ENCODE measurements around the gene ADAMTSL1.

The ADAMTSL1 gene

DNA sequence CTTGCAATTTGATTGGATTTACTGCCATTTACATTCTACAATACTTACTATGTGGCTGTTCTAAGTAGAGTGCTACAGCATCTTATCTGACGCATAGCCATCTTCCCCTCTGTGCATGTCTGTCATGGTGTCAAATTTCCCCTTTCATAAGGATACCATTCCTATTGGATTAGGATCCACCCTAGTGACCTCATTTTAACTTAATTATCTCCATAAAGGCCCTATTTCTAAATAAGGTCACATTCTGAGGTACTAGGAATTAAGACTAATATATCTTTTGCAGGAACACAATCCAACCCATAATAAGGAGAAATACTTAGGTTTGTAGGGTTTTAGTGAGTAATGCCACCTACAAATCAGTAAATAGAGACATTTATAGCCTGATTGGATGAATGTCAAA is 268.0 kb downstream of the ADAMTSL1 start:
- Histone ChIP-seq H3K79me2 (ENCODE audit: insufficient read depth, low read length) (no peaks in the 10 kb centered on the region), H3K4me3 (ENCODE audit: insufficient read depth, low read length, poor library complexity, severe bottlenecking) (no peak overlapping the region), H3K9me2 (replicated peaks; ENCODE audit: insufficient read depth, low read length) (no peaks in the 10 kb centered on the region), H3K27me3 (ENCODE audit: low read length) (no peaks in the 10 kb centered on the region), H3K9me3 (ENCODE audit: insufficient read depth, low read length) (no peaks in the 10 kb centered on the region), H4K20me1 (ENCODE audit: low read depth, low read length) (no peaks in the 10 kb centered on the region), H3F3A (ENCODE audit: insufficient read depth) (no peaks in the 10 kb centered on the region), H2AFZ (ENCODE audit: low read depth, low read length, severe bottlenecking) (no peak overlapping the region), H3K4me2 (ENCODE audit: low read depth, low read length, poor library complexity, severe bottlenecking) (no peak overlapping the region), H3K27ac (ENCODE audit: low read depth, low read length) (no peak overlapping the region), H3K9ac (ENCODE audit: low read length) (no peak overlapping the region), H3K36me3 (ENCODE audit: low read length) (no peaks in the 10 kb centered on the region)
- TF ChIP-seq CTCF (IDR thresholded peaks at IDR 0.05; ENCODE audit: insufficient read depth, low read length, poor library complexity, severe bottlenecking) = no peak
- TF ChIP-seq EZH2phosphoT487 (conservative IDR thresholded peaks at IDR 0.05; ENCODE audit: low read length) = no peak

DNA sequence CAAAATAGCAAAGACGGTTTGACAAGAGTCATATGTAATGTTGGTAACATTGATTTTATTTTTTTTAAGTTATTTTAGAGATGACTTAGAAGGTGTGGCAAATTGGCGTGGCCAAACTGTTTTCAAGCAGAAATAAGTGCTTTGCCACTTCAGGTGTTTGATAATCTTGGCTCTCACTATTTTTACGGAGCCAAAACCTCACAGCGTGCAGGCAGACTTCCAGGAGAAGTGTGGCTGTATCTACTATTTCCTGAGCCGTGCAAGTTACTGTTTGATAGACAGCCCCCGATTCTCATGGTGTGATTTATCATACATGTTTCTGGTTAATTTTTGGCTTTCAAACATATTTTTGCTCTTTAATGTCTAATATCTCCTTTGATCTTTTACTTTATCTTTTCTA is 269.5 kb downstream of the ADAMTSL1 start:
- no peak overlapping the region for H3K27ac ChIP-seq (ENCODE audit: low read depth, low read length)
- no peaks in the 10 kb centered on the region for H3K36me3 ChIP-seq (ENCODE audit: low read length)
- H3K9ac ChIP-seq (ENCODE audit: low read length) = no peak overlapping the region
- no peaks in the 10 kb centered on the region for H4K20me1 ChIP-seq (ENCODE audit: low read depth, low read length)
- no peak overlapping the region for H2AFZ ChIP-seq (ENCODE audit: low read depth, low read length, severe bottlenecking)
- no peaks in the 10 kb centered on the region for H3F3A ChIP-seq (ENCODE audit: insufficient read depth)
- no peak overlapping the region for H3K4me2 ChIP-seq (ENCODE audit: low read depth, low read length, poor library complexity, severe bottlenecking)
- no peaks in the 10 kb centered on the region for H3K9me2 ChIP-seq (replicated peaks; ENCODE audit: insufficient read depth, low read length)
- H3K9me3 ChIP-seq (ENCODE audit: insufficient read depth, low read length) = no peaks in the 10 kb centered on the region
- no peaks in the 10 kb centered on the region for H3K79me2 ChIP-seq (ENCODE audit: insufficient read depth, low read length)
- no peaks in the 10 kb centered on the region for H3K27me3 ChIP-seq (ENCODE audit: low read length)
- TF ChIP-seq EZH2phosphoT487 (conservative IDR thresholded peaks at IDR 0.05; ENCODE audit: low read length) (no peak), CTCF (IDR thresholded peaks at IDR 0.05; ENCODE audit: insufficient read depth, low read length, poor library complexity, severe bottlenecking) (no peak)
- H3K4me3 ChIP-seq (ENCODE audit: insufficient read depth, low read length, poor library complexity, severe bottlenecking) = no peak overlapping the region

GRCh38 chr9:18743971-18744370 is 270.0 kb downstream of the ADAMTSL1 start:
- Histone ChIP-seq H3K4me2 (ENCODE audit: low read depth, low read length, poor library complexity, severe bottlenecking) (no peak overlapping the region), H3K79me2 (ENCODE audit: insufficient read depth, low read length) (no peaks in the 10 kb centered on the region), H3K36me3 (ENCODE audit: low read length) (no peaks in the 10 kb centered on the region), H4K20me1 (ENCODE audit: low read depth, low read length) (no peaks in the 10 kb centered on the region), H3K9me3 (ENCODE audit: insufficient read depth, low read length) (no peaks in the 10 kb centered on the region), H3K27ac (ENCODE audit: low read depth, low read length) (no peak overlapping the region), H3K4me3 (ENCODE audit: insufficient read depth, low read length, poor library complexity, severe bottlenecking) (no peak overlapping the region), H2AFZ (ENCODE audit: low read depth, low read length, severe bottlenecking) (no peak overlapping the region), H3F3A (ENCODE audit: insufficient read depth) (no peaks in the 10 kb centered on the region), H3K27me3 (ENCODE audit: low read length) (no peaks in the 10 kb centered on the region), H3K9me2 (replicated peaks; ENCODE audit: insufficient read depth, low read length) (no peaks in the 10 kb centered on the region), H3K9ac (ENCODE audit: low read length) (no peak overlapping the region)
- TF ChIP-seq EZH2phosphoT487 (conservative IDR thresholded peaks at IDR 0.05; ENCODE audit: low read length) (no peak), CTCF (IDR thresholded peaks at IDR 0.05; ENCODE audit: insufficient read depth, low read length, poor library complexity, severe bottlenecking) (no peak)

DNA sequence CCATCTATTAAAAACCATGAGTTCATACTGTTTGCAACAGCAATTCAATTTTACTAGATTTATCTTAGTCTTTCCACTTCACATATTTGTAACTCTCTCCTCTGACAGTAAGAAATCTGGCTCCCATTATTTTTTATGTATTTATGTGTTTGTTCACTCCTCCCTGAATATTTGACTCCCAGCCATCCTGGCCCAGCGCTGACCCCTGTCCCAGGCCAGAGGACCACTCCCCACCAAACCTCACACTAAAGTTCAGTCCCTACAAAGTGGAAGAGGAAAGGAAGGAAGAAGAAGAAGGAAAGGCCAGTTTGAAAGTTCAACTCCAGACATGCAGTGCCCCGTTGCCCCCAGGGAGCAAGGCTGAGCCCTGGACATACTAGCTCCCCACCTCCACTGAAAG is 271.8 kb downstream of the ADAMTSL1 start:
- no peaks in the 10 kb centered on the region for H3K9me2 ChIP-seq (replicated peaks; ENCODE audit: insufficient read depth, low read length)
- no peak overlapping the region for H3K4me2 ChIP-seq (ENCODE audit: low read depth, low read length, poor library complexity, severe bottlenecking)
- no peak overlapping the region for H3K9ac ChIP-seq (ENCODE audit: low read length)
- H2AFZ ChIP-seq (ENCODE audit: low read depth, low read length, severe bottlenecking) = no peak overlapping the region
- no peak overlapping the region for H3K27ac ChIP-seq (ENCODE audit: low read depth, low read length)
- no peak for TF ChIP-seq EZH2phosphoT487 (conservative IDR thresholded peaks at IDR 0.05; ENCODE audit: low read length)
- no peak for TF ChIP-seq CTCF (IDR thresholded peaks at IDR 0.05; ENCODE audit: insufficient read depth, low read length, poor library complexity, severe bottlenecking)
- H3K79me2 ChIP-seq (ENCODE audit: insufficient read depth, low read length) = no peaks in the 10 kb centered on the region
- H3K36me3 ChIP-seq (ENCODE audit: low read length) = no peaks in the 10 kb centered on the region
- no peaks in the 10 kb centered on the region for H4K20me1 ChIP-seq (ENCODE audit: low read depth, low read length)
- no peaks in the 10 kb centered on the region for H3F3A ChIP-seq (ENCODE audit: insufficient read depth)
- H3K9me3 ChIP-seq (ENCODE audit: insufficient read depth, low read length) = no peaks in the 10 kb centered on the region
- no peak overlapping the region for H3K4me3 ChIP-seq (ENCODE audit: insufficient read depth, low read length, poor library complexity, severe bottlenecking)
- no peaks in the 10 kb centered on the region for H3K27me3 ChIP-seq (ENCODE audit: low read length)

Measured in SU-DHL-6 (cell line).